Osteoblast (primary cell): ENCODE data around the gene CDAN1. TPM values are rescaled to one million over a fixed set of nuclear protein-coding genes. Genes with fewer than 3 reads are reported as not detected.
A peak's percentile ranks its signal among the peaks of the same experiment; 100 is the strongest.

Experiments
- DNase-seq: peaks from one replicate; pipeline ENCODE4 v3.0.0; 2011; ENCODE audit warnings: low spot score, mixed read lengths; ENCODE audit not compliant: insufficient read length; ENCODE audit errors: missing footprints
- H2AFZ ChIP-seq: 2 replicates; pipeline ENCODE4 v1.6.0; 2011; ENCODE audit warnings: mild to moderate bottlenecking, low read length
- H3K27ac ChIP-seq: 2 replicates; pipeline ENCODE4 v1.5.1; 2011; ENCODE audit warnings: mild to moderate bottlenecking, low read depth, low read length, moderate library complexity
- H3K27me3 ChIP-seq: 2 replicates; pipeline ENCODE4 v1.6.0; 2012; ENCODE audit warnings: mild to moderate bottlenecking, control low read depth, inconsistent platforms, low read length, moderate library complexity; ENCODE audit not compliant: insufficient read depth
- H3K36me3 ChIP-seq: 2 replicates; pipeline ENCODE4 v1.5.1; 2011; ENCODE audit warnings: mild to moderate bottlenecking, low read length, control low read depth, moderate library complexity; ENCODE audit not compliant: insufficient read depth
- H3K4me1 ChIP-seq: 2 replicates; pipeline ENCODE4 v1.5.1; 2011; ENCODE audit warnings: mild to moderate bottlenecking, low read length, control low read depth, moderate library complexity; ENCODE audit not compliant: insufficient read depth
- H3K4me2 ChIP-seq: 2 replicates; pipeline ENCODE4 v1.6.0; 2011; ENCODE audit warnings: mild to moderate bottlenecking, low read length; ENCODE audit not compliant: insufficient read depth
- H3K4me3 ChIP-seq: fragments of 200-600 bp; sonication (generic); 3 replicates; pipeline ENCODE4 v1.5.1; 2012; ENCODE audit warnings: mild to moderate bottlenecking, low read length, inconsistent platforms; ENCODE audit not compliant: insufficient read depth
- H3K79me2 ChIP-seq: 2 replicates; pipeline ENCODE4 v1.6.0; 2012; ENCODE audit warnings: mild to moderate bottlenecking, low read length, control low read depth, inconsistent platforms; ENCODE audit not compliant: insufficient read depth
- H3K9me3 ChIP-seq: 2 replicates; pipeline ENCODE4 v1.5.1; 2011; ENCODE audit warnings: low read depth, low read length, control low read depth
- H4K20me1 ChIP-seq: 2 replicates; pipeline ENCODE4 v1.6.0; 2012; ENCODE audit warnings: mild to moderate bottlenecking, low read length, control low read depth; ENCODE audit not compliant: insufficient read depth
- CTCF ChIP-seq: IDR thresholded peaks from 2 replicates; pipeline ENCODE4 v1.5.1; 2011; ENCODE audit warnings: mild to moderate bottlenecking, low read depth, low read length, moderate library complexity; ENCODE audit errors: extremely low read depth
- total RNA-seq: library from RNA; depleted of rRNA; stranded (reverse); fragments of >200 nt; gene quantifications from 2 replicates; pipeline ENCODE4 v1.2.3, GENCODE V29; 2012

CDAN1 gene
- total RNA-seq, 1 donor: 7.6 TPM

- no peaks in the 10 kb centered on the region for H3K9me3 ChIP-seq
- H3K27me3 ChIP-seq: no peaks in the 10 kb centered on the region
- peak; percentile 34 for TF ChIP-seq CTCF
- H2AFZ ChIP-seq: peak overlapping the region; percentile 96
- H3K4me2 ChIP-seq: peak overlapping the region; percentile 93
- H3K27ac ChIP-seq: peak overlapping the region; percentile 86
- DNase-seq: peak; percentile 58
- H4K20me1 ChIP-seq: peaks cover 15% of the 10 kb centered on the region
- peaks cover 25% of the 10 kb centered on the region for H3K36me3 ChIP-seq
- peaks cover 11% of the 10 kb centered on the region for H3K4me1 ChIP-seq
- H3K79me2 ChIP-seq: peaks cover 26% of the 10 kb centered on the region
- peak overlapping the region; percentile 92 for H3K4me3 ChIP-seq
Observed at GRCh38 chr15:42737529-42738328, 801 bp upstream of the CDAN1 start.

GRCh38 chr15:42736178-42736792 lies 643 bp downstream of the CDAN1 start:
- Histone ChIP-seq H3K27me3 (no peaks in the 10 kb centered on the region), H3K27ac (peak overlapping the region; percentile 43), H3K4me1 (peaks cover 11% of the 10 kb centered on the region), H3K9me3 (no peaks in the 10 kb centered on the region), H3K79me2 (peaks cover 26% of the 10 kb centered on the region), H3K4me3 (peak overlapping the region; percentile 92), H3K4me2 (peak overlapping the region; percentile 72), H2AFZ (peak overlapping the region; percentile 80), H4K20me1 (peaks cover 15% of the 10 kb centered on the region), H3K36me3 (peaks cover 32% of the 10 kb centered on the region)
- no peak for TF ChIP-seq CTCF
- DNase-seq: peak; percentile 87

- Histone ChIP-seq H2AFZ (peak overlapping the region; percentile 13), H3K27me3 (no peaks in the 10 kb centered on the region), H3K79me2 (peaks cover 26% of the 10 kb centered on the region), H3K27ac (no peak overlapping the region), H3K4me1 (peaks cover 11% of the 10 kb centered on the region), H3K4me2 (peak overlapping the region; percentile 72), H3K36me3 (peaks cover 39% of the 10 kb centered on the region), H4K20me1 (peaks cover 18% of the 10 kb centered on the region), H3K9me3 (no peaks in the 10 kb centered on the region), H3K4me3 (peak overlapping the region; percentile 92)
- TF ChIP-seq CTCF: no peak
- DNase-seq: peak; percentile 66
Observed at GRCh38 chr15:42735382-42736165, 1.4 kb downstream of the CDAN1 start.
